Psoas muscle (tissue), 8 donors: ENCODE measurements around the gene LAS1L. TPM values are rescaled to one million over a fixed set of nuclear protein-coding genes. Genes with fewer than 3 reads are reported as not detected.

Source experiments
- ATAC-seq, 4 donors: fragments of 200-7000 bp; cut with Tn5 transposase; one replicate each; pipeline ENCODE4 v1.9.1; 2020; ENCODE audit warnings: moderate library complexity in 3 of 4, mild to moderate bottlenecking in 2 of 4
- DNase-seq, 2 donors: peaks; one replicate each; pipeline ENCODE4 v3.0.0-alpha.2; 2020
- H3K27ac ChIP-seq: fragments of 200-600 bp; one replicate; pipeline ENCODE4 v1.8.0; 2022
- H3K27me3 ChIP-seq, 3 donors: fragments of 200-600 bp in 1 of 3; one replicate each; pipeline versions ENCODE4 v1.6.1 to v1.8.0; 2013 to 2022; ENCODE audit warnings: low read length in 2 of 3, mild to moderate bottlenecking in 2 of 3, moderate library complexity in 1 of 3; ENCODE audit not compliant: insufficient read depth in 3 of 3
- H3K36me3 ChIP-seq, 2 donors: fragments of 200-600 bp in 1 of 2; one replicate each; pipeline versions ENCODE4 v1.6.1 to v1.8.0; 2013 to 2022; ENCODE audit warnings: low read depth in 1 of 2, mild to moderate bottlenecking in 1 of 2, moderate library complexity in 1 of 2; ENCODE audit not compliant: insufficient read depth in 1 of 2
- H3K4me1 ChIP-seq: fragments of 200-600 bp; one replicate; pipeline ENCODE4 v1.8.0; 2022
- H3K4me3 ChIP-seq: fragments of 200-600 bp; one replicate; pipeline ENCODE4 v1.8.0; 2022; ENCODE audit warnings: mild to moderate bottlenecking
- H3K9me3 ChIP-seq: fragments of 200-600 bp; one replicate; pipeline ENCODE4 v1.8.0; 2022
- CTCF ChIP-seq: fragments of 200-600 bp; IDR thresholded peaks from one replicate; pipeline ENCODE4 v1.8.0; 2022; ENCODE audit warnings: antibody characterized with exemption
- WGBS, 3 donors: extraction: QIAGEN DNeasy Blood & Tissue Kit; methylation state at CpG; one replicate each; pipeline versions ENCODE4 v1.1.6 to v1.1.7; 2013; 5-methylcytosine and 5-hydroxymethylcytosine counted together
- intact Hi-C, 2 donors: fragments of 100-400 bp; cut with DNase I; formaldehyde crosslinking; loops; one replicate each; pipeline versions ENCODE4 v1.11.0 to v1.14.2; 2022
- polyA plus RNA-seq, 3 donors: library from polyadenylated mRNA; stranded (reverse); fragments of 200-250 nt; gene quantifications; one replicate each; pipeline ENCODE4 v1.2.3, GENCODE V29; 2013
- total RNA-seq, 4 donors: library from RNA; stranded (reverse); fragmentation: NEBNext Ultra II Directional in 2 of 4; extraction: Animal tissue kit (Norgen Biotek cat#: 25700) in 2 of 4; gene quantifications; one replicate each; pipeline versions ENCODE4 v1.2.1 to v1.2.4, GENCODE V29; 2021 to 2023
- donor health status: healthy with polysubstance abuse.
- donor health status: DM: no; HTN: no; CAD: no; lungs with moderate emphysema.
- donor health status: Bipolar disorder and iron deficiency.
- donor health status: healthy.
- donor health status: DM: yes; HTN: yes; CAD: no.
- donor health status: DM: no; HTN: no; CAD: no.
- donor health status: DM: no; HTN: no; CAD: no.
- donor health status: DM: yes; HTN: yes; CAD: no.

The LAS1L gene
- total and polyA plus RNA-seq, 7 donors = 7.9 to 23.5 (median 13.9) TPM

- intact Hi-C loops = no loop called here
- TF ChIP-seq CTCF = no peak
- 14 to 35% methylated on average over 1 of the region's 1 CpG; no CpG with 5 or more reads in 1 of the 3 donors for WGBS, 3 donors
- Histone ChIP-seq H3K27ac (no peak overlapping the region), H3K4me3 (no peak overlapping the region), H3K9me3 (no peaks in the 10 kb centered on the region), H3K36me3 (peaks cover 3 to 19% of the 10 kb centered on the region in 2 donors), H3K27me3 (no peaks in the 10 kb centered on the region), H3K4me1 (no peaks in the 10 kb centered on the region)
- ATAC-seq (no peak), DNase-seq (no peak)
Observed at GRCh38 chrX:65513610-65514009, 21.0 kb downstream of the LAS1L start.

GRCh38 chrX:65509400-65509799 lies 25.2 kb downstream of the LAS1L start:
- H3K4me3 ChIP-seq = no peak overlapping the region
- no peak overlapping the region for H3K27ac ChIP-seq
- 80 to 96% (median 91%) methylated on average over 4 of the region's 4 CpGs for WGBS, 3 donors
- H3K36me3 ChIP-seq = peaks cover 0 to 19% of the 10 kb centered on the region in 2 donors
- no peaks in the 10 kb centered on the region for H3K27me3 ChIP-seq
- no peaks in the 10 kb centered on the region for H3K4me1 ChIP-seq
- ATAC-seq = no peak
- intact Hi-C loops = no loop called here
- no peaks in the 10 kb centered on the region for H3K9me3 ChIP-seq
- TF ChIP-seq CTCF = no peak
- DNase-seq = no peak

- TF ChIP-seq CTCF = no peak
- Histone ChIP-seq H3K9me3 (no peaks in the 10 kb centered on the region), H3K4me1 (no peaks in the 10 kb centered on the region), H3K36me3 (peaks cover 0 to 19% of the 10 kb centered on the region in 2 donors), H3K27ac (no peak overlapping the region), H3K27me3 (no peaks in the 10 kb centered on the region), H3K4me3 (no peak overlapping the region)
- intact Hi-C loops = no loop called here
- ATAC-seq = no peak
- WGBS, 3 donors = 78 to 89% (median 87%) methylated on average over 4 of the region's 4 CpGs
- no peak for DNase-seq
Observed at GRCh38 chrX:65508851-65509250, 25.7 kb downstream of the LAS1L start.

- H3K27ac ChIP-seq = no peak overlapping the region
- ATAC-seq = no peak
- TF ChIP-seq CTCF = no peak
Observed at GRCh38 chrX:65502618-65503017, 32.0 kb downstream of the LAS1L start.

GRCh38 chrX:65493431-65493830 lies 41.2 kb downstream of the LAS1L start:
- H3K4me1 ChIP-seq = no peaks in the 10 kb centered on the region
- ATAC-seq (no peak), DNase-seq (no peak)
- H3K27me3 ChIP-seq = peaks cover 0 to 22% (median 0%) of the 10 kb centered on the region in 3 donors
- intact Hi-C loops = no loop called here
- no peak overlapping the region for H3K27ac ChIP-seq
- no peaks in the 10 kb centered on the region for H3K9me3 ChIP-seq
- no peak for TF ChIP-seq CTCF
- H3K4me3 ChIP-seq = no peak overlapping the region
- WGBS, 3 donors = 74 to 94% (median 91%) methylated on average over 1 of the region's 1 CpG
- no peaks in the 10 kb centered on the region for H3K36me3 ChIP-seq

More at GRCh38 chrX:65502618-65503017, 32.0 kb downstream of the LAS1L start:
- peaks cover 0 to 12% (median 0%) of the 10 kb centered on the region in 3 donors for H3K27me3 ChIP-seq
- no peaks in the 10 kb centered on the region for H3K4me1 ChIP-seq
- 77 to 84% (median 83%) methylated on average over 11 of the region's 11 CpGs for WGBS, 3 donors
- intact Hi-C loops = no loop called here
- H3K4me3 ChIP-seq = no peak overlapping the region
- H3K36me3 ChIP-seq = no peaks in the 10 kb centered on the region
- no peaks in the 10 kb centered on the region for H3K9me3 ChIP-seq
- DNase-seq = no peak
